Inflammatory macrophage (primary cell): Measurements from ENCODE around the gene APOC3.
"Not testable (repeated sequence)": the region's sequence is repeated elsewhere in the genome, so short reads cannot be mapped to it uniquely, and the experiment has no call there.

ENCODE experiments used
- DNase-seq, 2 donors: peaks; one replicate each; pipeline ENCODE4 v3.0.0-alpha.2; 2020 to 2022
- total RNA-seq, 18 experiments: gene quantifications; one replicate each; lab custom pipeline; 2026; ENCODE audit warnings: mixed read lengths in 6 of 18, inconsistent platforms in 2 of 18; lab: John Stamatoyannopoulos, UW

The APOC3 gene
- 0 to 0.03 (median 0) reads per million in 18 experiments for total RNA-seq

DNA sequence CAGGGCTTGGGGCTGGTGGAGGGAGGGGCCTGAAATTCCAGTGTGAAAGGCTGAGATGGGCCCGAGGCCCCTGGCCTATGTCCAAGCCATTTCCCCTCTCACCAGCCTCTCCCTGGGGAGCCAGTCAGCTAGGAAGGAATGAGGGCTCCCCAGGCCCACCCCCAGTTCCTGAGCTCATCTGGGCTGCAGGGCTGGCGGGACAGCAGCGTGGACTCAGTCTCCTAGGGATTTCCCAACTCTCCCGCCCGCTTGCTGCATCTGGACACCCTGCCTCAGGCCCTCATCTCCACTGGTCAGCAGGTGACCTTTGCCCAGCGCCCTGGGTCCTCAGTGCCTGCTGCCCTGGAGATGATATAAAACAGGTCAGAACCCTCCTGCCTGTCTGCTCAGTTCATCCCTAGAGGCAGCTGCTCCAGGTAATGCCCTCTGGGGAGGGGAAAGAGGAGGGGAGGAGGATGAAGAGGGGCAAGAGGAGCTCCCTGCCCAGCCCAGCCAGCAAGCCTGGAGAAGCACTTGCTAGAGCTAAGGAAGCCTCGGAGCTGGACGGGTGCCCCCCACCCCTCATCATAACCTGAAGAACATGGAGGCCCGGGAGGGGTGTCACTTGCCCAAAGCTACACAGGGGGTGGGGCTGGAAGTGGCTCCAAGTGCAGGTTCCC, at the start of gene APOC3:
Gene APOC3 (plus strand): TSS at position 383 of the 659 bp plus-strand sequence. CDS start 676 bp downstream, outside the sequence.
- DNase-seq, result no peak

DNA sequence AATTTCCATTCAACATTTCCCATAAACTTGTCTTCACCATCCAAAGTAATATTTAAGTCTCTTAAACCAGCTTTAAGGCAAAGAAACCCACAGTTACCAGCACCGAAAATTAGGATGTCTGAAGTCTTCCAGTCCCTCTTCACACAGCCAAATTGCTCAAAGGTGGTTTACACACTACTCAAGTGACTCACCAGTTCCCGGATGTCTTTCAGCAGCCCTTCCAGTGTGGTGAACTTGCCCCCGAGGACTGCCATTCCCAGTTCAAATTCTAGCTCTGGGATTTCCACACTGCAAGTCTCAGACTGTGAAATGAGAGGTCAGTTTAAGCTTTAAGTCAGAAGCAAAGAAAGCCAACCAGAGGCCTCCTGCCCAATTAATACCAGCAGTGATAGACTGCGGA, 47.0 kb upstream of the APOC3 start:
- no peak for DNase-seq

DNA sequence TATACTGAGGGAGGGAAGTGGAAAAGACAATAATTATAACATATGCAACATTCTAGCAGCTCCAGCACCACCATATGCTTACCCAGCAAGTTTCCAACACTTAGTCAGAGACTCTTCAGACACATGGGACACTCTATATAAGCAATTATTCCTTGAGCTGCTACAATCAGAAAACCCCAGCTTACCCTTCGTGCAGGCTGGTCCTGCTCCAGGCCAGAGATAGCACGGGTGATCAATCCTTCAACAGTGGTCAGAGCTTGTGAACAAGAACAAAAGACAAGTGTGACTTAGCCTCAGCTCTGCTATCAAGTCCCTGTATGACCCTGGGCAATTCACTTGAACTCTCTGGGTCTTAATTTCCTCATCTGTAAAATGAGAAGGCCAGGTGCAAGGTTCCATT, 43.4 kb upstream of the APOC3 start:
- no peak for DNase-seq

DNA sequence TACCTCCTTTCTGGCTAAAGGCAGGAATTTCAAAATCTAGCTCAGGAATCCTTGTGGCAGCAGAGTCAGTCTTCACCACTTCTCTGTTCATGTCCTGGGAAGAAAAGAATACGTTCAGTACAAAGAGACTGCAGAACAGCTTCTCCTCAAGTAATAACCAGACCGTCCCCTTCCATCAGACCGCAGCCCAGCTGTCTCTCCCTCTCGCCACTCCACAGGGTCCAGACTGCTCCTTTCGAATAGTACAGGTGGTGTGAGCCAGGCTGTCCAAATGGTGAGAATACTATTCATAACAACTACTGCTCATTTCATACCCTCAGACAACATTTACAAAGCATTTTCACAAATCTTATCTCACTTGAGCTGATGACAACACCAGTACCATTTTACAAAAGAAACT, 42.7 kb upstream of the APOC3 start:
- no peak for DNase-seq

DNA sequence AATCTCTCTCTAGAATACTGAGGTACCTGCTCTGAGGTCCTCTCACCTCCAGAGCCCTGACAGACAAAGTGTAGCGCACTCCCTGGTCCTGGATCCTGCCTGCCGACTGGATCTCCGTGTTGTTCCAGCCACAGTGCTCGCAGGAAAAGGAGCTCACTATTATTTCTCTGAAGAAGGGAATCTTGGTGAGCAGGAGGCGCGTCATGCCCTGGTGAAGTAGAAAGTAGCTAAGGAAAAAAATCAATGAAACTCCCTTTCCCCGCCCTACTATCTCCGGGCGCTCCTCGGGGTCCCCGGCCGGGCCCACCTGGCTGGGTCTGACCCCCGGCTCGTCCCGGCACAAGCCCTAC, 42.3 kb upstream of the APOC3 start:
- DNase-seq, result no peak

DNA sequence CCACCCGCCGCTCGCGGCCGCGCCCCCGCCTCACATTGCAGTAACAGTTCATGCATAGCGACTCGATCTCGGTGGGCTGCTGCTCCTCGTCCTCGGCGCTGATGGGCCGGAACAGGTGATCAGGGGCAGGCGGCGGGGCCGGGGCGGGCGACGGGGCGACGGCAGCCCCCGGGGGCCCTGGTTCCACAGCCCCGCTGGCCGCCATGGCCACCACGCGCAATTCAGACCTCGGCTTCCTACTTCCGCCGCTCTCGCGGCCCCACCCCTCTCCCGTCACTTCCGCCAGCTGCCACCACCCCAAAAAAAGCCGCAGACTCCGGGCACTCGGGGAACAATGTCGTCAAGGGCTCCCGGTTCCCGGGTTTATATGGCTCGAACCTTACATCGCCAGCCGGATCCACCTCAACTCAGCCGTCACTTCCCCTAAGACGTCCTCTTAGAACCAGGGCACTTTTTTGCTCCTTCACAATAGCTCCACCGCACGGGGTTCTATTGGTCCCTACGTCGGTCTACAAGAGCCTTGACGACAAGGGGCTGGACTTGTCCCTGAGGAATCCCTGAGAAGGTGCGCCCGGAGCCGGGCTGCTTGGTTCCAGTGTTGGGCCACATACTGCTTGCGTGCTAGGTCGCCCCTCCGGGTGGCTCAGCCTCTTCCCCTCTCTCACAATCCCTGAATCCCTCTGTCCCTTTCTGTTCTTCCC, 41.8 kb upstream of the APOC3 start, which contains the start of gene ZPR1:
Gene ZPR1 (minus strand): TSS at position 238 of the 701 bp plus-strand sequence. CDS start 33 bp downstream, at position 205.
- DNase-seq, result peak; percentile 76 to 85

DNA sequence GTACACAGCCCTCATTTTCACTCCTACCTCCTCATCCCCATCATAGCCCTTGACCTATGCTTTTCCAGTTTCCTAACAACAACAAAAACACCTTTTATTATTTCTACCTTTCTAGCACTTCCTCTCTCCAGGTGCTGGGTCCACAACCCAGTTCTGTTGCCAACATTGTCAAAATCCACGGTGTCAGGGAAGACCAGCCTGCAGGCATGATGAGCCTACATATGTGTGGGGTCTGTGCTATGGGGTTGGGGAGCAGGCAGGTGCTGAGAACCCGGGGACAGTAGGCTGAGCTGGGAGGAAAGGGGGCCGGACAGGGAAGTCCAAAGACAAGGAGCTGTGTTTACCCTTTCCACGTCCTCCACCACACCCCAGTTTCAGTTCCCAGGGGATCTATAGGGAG, 41.2 kb upstream of the APOC3 start:
- DNase-seq, result no peak

DNA sequence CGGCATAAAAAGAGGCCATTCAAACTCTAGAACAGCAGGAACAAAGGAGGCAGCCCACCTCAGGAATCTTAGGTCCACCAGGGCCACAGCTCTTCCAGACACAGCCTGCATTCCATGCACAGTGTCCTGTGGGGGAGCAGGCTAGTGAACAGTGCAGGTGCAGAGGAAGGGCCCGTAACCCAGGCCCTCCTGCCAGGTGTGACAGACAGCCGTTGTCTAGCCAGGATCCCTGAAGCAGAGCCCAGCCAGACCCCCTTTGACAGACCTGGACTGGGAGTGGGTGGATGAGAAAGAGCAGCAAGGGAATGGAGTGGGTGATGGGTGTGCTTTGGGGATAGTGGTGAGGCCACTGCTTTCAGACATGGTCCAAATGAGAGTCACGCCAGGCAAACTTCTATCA, 40.7 kb upstream of the APOC3 start:
- no peak for DNase-seq

DNA sequence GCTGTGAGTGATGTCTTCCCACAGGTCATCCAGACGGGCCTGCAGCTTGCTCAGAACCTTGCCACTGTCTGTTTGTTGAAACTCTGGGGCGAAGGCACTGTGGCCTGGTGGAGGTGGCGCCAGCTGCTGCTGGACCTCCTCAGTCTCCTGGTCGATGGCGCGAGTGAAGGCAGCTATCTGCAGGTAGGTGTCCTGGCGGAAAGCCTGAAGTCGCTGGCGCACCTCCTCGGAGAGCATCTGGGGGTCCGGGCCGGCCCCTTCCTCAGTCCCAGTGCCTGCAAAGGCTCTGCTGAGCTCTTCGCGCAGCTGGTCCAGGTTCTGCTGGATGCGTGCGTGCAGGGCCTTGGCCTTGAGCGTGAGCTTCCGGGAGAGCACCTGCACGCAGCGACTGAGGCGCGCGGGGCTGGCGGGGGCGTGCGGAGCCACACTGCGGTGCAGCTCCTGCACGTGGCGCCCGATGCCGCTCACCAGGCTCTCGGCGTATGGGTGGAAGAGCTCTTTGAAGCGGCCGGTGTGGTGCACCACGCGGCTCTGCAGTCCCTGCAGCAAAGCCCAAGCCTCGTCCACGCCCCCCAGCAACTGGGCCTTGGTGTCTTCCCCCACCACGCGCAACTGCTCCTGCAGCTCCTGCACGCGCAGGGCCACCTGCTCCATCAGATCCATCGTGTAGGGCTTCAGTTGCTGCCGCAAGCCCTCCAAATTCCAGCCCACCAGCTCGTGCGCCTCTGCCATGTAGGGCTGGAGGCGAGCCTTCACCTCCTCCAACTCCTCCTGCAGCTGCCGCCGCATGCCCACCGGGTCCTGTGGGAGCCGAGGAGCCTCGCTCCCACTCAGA, 39.3 kb upstream of the APOC3 start:
- no peak for DNase-seq

DNA sequence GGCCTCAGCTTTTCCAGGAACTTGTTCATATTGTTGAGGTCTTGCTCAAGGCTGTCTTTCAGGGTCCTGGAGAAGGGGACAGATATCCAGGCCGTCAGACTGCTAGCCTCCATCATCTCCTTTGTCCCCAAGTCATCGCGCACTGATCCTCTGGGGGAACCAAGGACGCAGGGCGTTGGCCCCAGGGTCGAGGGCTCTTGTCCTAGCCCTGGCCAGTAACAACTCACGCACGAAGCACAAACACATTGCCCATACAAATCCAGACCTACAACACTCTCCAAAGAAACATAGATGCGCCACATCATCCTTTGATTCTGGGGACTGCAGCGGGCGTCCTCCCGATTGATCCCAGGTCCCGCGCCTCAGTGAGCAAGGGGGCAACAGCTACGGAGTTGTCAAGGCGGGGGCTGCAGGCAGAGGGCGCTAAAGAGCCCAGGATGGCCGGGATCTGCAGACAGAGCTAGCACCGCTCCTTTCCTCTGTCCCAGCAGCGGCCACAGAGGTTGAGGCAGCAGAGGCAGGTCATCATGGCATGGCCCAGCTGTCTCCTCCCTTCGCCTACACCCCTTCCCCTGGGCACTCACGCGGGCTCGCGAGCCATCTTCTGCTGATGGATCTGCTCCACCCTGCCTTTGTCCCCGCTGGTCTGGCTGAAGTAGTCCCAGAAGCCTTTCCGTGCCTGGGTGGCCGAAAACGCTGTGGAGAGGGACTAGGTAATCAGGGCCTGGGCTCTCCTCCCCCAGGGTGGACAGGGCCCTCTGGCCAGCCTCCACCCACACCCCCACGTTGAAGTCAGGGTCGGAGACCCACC, 38.5 kb upstream of the APOC3 start:
- DNase-seq, result peak; percentile 64 to 76

DNA sequence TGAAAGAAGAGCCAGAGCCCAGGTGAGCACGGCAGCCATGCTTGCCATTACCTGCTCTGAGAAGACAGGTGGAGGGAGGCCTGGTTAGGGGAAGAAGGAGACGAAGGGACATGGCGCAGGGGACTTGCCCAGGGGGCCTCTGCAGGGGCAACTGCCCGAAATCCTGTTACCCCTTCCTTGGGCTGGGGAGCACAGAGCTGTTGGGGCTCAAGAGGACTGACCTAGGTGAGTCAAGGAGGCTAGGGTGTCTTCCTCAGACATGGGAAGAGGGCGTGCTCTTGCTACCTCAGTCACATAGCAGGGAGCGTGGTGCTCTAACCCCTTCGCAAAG, 37.9 kb upstream of the APOC3 start, which contains the start of gene APOA5:
Gene APOA5 (minus strand): TSS at position 67 of the 331 bp plus-strand sequence. CDS start 19 bp downstream, at position 48.
- no peak for DNase-seq

DNA sequence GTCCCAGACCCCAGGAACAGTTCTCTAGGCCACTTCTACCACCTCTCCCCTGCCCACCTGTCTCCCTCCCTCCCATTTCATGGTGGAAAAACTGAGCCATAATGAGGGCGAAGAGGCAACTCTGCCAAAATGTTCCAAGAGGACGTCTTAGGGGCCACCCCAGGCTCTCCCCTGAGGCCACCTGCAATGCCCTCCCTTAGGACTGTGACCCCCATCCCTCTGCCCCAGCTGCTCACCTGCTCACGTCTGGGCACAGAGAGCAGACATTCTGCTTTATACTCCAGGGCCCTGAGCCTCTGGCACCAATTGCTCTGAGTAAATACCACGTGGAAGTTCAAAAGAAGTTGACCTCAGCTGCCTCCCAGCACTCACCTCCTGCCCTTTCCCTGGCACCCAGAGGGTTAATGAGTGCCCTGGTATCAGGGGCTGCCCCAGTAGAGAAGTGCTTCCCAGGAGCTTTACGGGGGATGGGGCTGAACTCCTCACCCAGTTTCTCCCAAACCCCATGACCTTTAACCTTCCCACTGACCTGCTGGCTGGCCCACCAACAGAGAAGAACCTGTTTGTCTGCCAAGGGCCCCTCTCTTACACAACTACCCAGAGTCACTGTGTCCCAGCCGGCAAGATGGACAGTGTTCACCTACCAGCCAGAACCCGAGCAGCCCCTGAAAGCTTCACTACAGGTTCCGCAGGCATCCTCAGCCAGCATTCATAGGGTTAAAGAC, 37.4 kb upstream of the APOC3 start:
- DNase-seq, result no peak

DNA sequence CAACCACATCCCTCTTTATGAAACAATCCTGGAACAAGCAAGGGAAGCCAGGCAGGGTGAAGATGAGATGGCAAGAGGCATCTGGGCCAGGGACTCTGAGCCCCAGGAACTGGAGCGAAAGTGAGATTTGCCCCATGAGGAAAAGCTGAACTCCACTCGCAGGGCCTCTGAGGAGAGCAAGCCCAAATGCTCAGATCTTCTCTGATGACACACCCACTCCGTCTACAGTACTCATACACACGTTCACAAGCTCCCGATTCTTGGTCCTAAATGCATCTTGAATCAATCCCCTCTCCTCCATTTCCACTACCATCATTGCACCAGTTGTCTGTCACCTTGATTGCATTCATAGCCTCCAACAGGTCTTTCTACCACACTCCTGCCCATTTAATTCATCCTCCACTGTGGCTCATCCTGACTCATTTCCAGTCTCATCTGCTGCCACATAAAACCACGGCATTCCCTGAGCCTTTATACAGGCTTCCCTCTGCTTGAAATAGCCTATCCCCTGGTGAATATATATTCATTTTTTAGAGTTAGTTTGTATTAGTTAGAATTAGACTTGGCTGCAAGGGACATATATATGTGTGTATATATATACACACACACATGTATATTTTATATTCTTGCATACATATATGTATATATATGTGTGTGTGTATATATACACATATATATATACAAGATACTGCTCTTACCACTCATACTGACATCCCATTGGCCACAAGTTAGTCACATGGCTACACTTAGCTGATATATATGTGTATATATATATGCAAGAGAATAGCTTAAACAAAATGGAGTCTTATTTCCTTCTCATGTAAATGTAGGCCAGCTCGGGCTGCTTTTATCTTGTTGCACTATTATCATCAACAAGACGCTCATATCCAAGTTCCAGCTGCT, 36.6 kb upstream of the APOC3 start:
- peak in 1 of 2 donors; percentile 9 for DNase-seq

DNA sequence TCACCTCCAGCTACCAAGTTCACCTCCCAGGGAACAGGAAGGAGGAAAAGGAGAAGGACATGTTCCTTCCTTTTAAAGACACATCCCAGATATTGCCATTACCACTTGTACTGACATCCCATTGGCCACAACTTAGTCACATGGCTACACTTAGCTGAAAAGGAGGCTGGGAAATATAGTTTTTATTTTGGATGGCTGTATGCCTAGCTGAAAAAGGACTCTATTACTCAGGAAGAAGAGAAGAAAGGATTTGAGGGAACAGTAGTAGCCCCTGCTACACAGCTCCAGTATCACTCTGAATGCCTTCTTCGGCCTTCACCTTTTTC, 36.0 kb upstream of the APOC3 start:
- peak; percentile 13 to 22 for DNase-seq

DNA sequence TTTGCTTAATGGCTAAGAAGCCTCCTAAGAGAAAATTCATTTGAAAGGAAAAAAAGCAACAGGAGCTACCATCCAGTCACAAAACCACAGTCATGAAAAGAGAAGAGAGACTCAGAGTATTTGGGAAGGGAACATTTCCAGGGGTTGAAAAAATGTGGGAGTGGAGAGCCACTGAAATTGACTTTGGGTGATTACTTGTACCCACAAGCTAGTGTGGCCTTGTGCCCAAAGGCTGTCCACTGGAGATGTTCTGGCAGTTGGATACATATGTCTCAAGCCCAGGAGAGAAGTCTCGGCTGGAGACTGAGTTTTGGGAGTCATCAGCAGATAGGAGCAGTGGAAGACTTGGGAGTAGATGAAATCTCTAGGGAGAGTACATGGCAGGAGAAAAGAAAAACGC, 34.9 kb upstream of the APOC3 start:
- DNase-seq, result no peak

DNA sequence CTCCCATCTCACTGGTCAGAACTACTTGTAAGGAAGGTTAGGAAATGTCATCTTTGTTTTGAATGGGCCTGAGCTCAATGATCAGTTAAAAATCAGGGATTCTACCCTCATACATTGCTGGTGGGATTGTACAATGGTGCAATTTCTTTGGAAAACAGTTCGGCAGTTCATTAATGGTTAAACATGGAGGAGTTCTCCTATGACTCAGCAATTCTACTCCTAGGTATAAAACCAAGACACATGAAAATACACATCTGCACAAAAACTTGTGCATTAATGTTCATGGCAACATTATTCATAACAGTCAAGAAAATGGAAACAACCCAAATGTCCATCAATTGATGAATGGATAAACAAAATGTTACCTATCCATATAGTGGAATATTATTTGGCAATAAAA, 33.2 kb upstream of the APOC3 start:
- no peak for DNase-seq

DNA sequence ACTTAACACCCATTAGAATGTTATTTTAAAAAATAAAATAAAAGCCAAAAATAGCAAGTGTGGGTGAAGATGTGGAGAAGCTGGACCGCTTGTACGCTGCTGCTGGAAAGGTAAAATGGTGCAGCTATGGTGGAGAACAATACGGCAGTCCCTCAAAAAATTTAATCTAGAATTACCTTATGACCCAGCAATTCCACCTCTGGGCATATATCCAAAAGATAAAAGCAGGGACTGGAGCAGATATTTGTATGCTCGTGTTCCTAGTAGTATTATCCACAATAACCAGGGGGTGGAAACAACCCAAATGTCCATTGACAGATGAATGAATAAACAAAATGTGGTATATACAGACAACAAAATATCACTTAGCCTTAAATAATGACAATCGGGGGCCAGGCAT, 31.9 kb upstream of the APOC3 start:
- no peak for DNase-seq

DNA sequence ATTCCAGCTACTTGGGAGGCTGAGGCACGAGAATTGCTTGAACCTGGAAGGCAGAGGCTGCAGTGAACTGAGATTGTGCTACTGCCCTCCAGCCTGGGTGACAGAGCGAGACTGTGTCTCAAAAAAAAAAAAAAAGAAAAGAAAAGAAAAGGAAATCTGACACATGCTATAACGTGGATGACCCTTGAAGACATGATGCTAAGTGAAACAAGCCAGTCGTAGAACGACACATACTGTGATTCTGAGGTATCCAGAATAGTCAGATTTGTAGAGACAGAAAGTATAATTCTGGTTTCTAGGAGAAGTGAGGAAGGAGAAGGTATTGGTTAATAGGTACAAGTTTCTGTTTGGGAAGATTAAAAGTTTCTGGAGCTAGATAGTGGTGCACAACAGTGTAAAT, 31.3 kb upstream of the APOC3 start:
- DNase-seq, result no peak

DNA sequence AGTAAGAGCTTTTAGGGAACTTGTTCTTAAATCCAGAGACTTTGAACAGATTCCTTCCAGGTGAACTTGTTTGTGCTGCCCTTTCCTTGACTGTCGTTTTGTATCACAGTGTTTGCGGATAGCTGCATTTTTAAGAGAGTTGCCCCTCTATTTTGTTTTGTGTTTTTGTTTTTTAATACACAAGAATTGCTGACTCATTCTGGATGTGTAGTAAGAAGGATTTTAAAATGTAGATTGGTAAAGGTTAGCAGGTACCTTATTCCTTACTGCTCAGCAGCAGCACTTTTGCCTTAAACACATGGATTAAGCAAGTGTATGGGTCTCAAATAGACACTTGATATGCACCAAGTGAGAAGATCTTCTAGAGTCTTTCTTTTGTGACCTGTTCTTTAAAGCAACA, 29.1 kb upstream of the APOC3 start:
- no peak for DNase-seq

DNA sequence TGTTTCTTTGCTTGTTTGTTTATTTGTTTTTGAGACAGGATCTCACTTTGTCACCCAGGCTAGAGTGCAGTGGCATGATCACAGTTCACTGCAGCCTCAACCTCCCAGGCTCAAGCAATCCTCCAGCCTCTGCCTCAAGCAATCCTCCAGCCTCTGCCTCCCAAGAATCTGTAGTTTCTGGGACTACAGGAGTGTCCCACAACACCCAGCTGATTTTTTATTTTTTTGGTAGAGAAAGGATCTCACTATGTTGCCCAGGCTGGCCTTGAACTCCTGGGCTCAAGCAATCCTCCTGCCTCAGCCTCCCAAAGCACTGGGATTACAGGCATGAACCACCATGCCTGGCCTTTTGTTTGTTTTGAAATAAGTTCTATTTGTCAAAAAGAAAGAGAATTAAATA, 28.0 kb upstream of the APOC3 start:
- not testable (repeated sequence) for DNase-seq

DNA sequence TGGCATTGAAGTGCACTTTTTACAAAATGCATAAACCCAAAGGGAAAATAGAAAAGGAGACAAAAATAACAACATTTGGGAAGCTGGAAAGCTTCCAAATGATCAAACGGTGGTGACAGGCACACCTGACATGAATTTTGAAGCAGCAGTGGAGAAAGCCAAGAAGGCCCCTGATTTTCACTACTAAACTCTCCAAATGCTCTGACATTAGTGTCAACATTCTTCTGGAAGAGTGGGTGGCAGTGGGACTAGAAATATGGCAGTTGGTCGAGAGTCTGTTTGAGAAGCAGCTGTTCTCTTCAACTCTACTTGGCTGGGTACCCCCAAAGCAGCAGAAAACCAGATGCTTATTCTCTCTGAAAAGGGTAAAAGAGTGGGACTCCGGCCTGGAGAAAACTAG, 25.7 kb upstream of the APOC3 start:
- no peak for DNase-seq
